DND-41 (cell line): ENCODE measurements around the gene NKX2-3.

Experiments
- CTCF ChIP-seq: IDR thresholded peaks from 2 replicates; pipeline ENCODE4 v1.5.1; 2012; ENCODE audit warnings: borderline replicate concordance, low read length, moderate library complexity, mild to moderate bottlenecking; ENCODE audit not compliant: poor library complexity, severe bottlenecking; ENCODE audit errors: extremely low read depth
- EZH2 ChIP-seq: IDR thresholded peaks from 3 replicates; pipeline ENCODE4 v1.6.1; 2012; ENCODE audit warnings: borderline replicate concordance, low read depth, mild to moderate bottlenecking, moderate library complexity, low read length, inconsistent platforms; ENCODE audit not compliant: severe bottlenecking

DNA sequence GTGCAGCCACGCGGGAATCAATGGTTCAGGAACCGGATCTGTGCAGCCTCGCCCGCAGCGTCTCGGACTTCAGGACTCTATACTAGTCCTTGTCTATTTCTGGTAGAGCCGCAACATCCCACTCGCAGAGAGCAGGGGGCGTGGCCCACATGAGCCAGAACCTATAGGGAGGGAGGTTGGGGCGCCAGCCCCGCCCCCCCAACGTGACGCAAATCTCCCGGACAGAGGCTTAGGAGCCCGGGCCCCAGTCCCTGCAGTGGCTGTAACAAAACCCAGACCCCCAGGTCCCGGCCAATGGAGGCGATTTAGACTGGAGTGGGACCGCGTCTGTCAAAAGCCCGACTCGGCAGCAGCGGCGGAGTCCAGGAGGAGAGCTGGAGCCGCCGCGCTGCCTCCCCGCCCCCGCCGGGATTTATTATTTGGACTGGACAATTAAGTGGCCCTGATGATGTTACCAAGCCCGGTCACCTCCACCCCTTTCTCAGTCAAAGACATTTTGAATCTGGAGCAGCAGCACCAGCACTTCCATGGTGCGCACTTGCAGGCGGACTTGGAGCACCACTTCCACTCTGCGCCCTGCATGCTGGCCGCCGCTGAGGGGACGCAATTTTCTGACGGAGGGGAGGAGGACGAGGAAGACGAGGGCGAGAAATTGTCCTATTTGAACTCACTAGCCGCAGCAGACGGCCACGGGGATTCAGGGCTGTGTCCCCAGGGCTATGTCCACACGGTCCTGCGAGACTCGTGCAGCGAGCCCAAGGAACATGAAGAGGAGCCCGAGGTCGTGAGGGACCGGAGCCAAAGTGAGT is at the start of gene NKX2-3:
- no peak for TF ChIP-seq CTCF
- TF ChIP-seq EZH2 = no peak
